ENCODE data around the gene CASTOR1.
"Not testable (repeated sequence)": the region's sequence is repeated elsewhere in the genome, so short reads cannot be mapped to it uniquely, and the experiment has no call there.

Gene CASTOR1

GRCh38 chr22:30289141-30289979 is at the start of gene CASTOR1:
TSS of gene CASTOR1 (minus strand) at chr22:30289505. CDS start at chr22:30289497, 8 bp downstream.
- peaks cover 10% of the 10 kb centered on the region for H3K4me1 ChIP-seq (ENCODE audit: control insufficient read depth, insufficient read depth, low read length)
- H3K27me3 ChIP-seq (ENCODE audit: control insufficient read depth, insufficient read depth, low read length), result peaks cover 2% of the 10 kb centered on the region
- peak within 1 kb of the TSS; percentile 54 for H3K9ac ChIP-seq (ENCODE audit: low read depth, low read length)
- H3K9me3 ChIP-seq (ENCODE audit: control insufficient read depth, insufficient read depth, low read length), result no peaks in the 10 kb centered on the region
- H3K4me3 ChIP-seq (ENCODE audit: low read depth, low read length), result peak within 1 kb of the TSS; percentile 83
- H3K36me3 ChIP-seq (ENCODE audit: control insufficient read depth, insufficient read depth, low read length), result peaks cover 23% of the 10 kb centered on the region

- no peak overlapping the region for H3K9ac ChIP-seq (ENCODE audit: low read depth, low read length)
- no peaks in the 10 kb centered on the region for H3K4me1 ChIP-seq (ENCODE audit: control insufficient read depth, insufficient read depth, low read length)
- no peaks in the 10 kb centered on the region for H3K27me3 ChIP-seq (ENCODE audit: control insufficient read depth, insufficient read depth, low read length)
- peaks cover 89% of the 10 kb centered on the region for H3K36me3 ChIP-seq (ENCODE audit: control insufficient read depth, insufficient read depth, low read length)
- no peaks in the 10 kb centered on the region for H3K9me3 ChIP-seq (ENCODE audit: control insufficient read depth, insufficient read depth, low read length)
- no peak overlapping the region for H3K4me3 ChIP-seq (ENCODE audit: low read depth, low read length)
Measured at GRCh38 chr22:30338802-30339201, 49.5 kb upstream of the CASTOR1 start.

GRCh38 chr22:30338341-30338740 is 49.0 kb upstream of the CASTOR1 start:
- not testable (repeated sequence) for H3K9me3 ChIP-seq (ENCODE audit: control insufficient read depth, insufficient read depth, low read length); H3K27me3 ChIP-seq (ENCODE audit: control insufficient read depth, insufficient read depth, low read length); H3K9ac ChIP-seq (ENCODE audit: low read depth, low read length); H3K4me1 ChIP-seq (ENCODE audit: control insufficient read depth, insufficient read depth, low read length); H3K4me3 ChIP-seq (ENCODE audit: low read depth, low read length)
- H3K36me3 ChIP-seq (ENCODE audit: control insufficient read depth, insufficient read depth, low read length), result peaks cover 90% of the 10 kb centered on the region

GRCh38 chr22:30337461-30337778 is 48.1 kb upstream of the CASTOR1 start:
- no peak overlapping the region for H3K4me3 ChIP-seq (ENCODE audit: low read depth, low read length)
- no peaks in the 10 kb centered on the region for H3K27me3 ChIP-seq (ENCODE audit: control insufficient read depth, insufficient read depth, low read length)
- H3K9me3 ChIP-seq (ENCODE audit: control insufficient read depth, insufficient read depth, low read length), result no peaks in the 10 kb centered on the region
- no peak overlapping the region for H3K9ac ChIP-seq (ENCODE audit: low read depth, low read length)
- peaks cover 92% of the 10 kb centered on the region for H3K36me3 ChIP-seq (ENCODE audit: control insufficient read depth, insufficient read depth, low read length)
- no peaks in the 10 kb centered on the region for H3K4me1 ChIP-seq (ENCODE audit: control insufficient read depth, insufficient read depth, low read length)

GRCh38 chr22:30336752-30337460 is 47.6 kb upstream of the CASTOR1 start:
- Histone ChIP-seq H3K9ac (ENCODE audit: low read depth, low read length) (no peak overlapping the region), H3K4me3 (ENCODE audit: low read depth, low read length) (no peak overlapping the region), H3K4me1 (ENCODE audit: control insufficient read depth, insufficient read depth, low read length) (no peaks in the 10 kb centered on the region), H3K9me3 (ENCODE audit: control insufficient read depth, insufficient read depth, low read length) (no peaks in the 10 kb centered on the region), H3K36me3 (ENCODE audit: control insufficient read depth, insufficient read depth, low read length) (peaks cover 89% of the 10 kb centered on the region), H3K27me3 (ENCODE audit: control insufficient read depth, insufficient read depth, low read length) (no peaks in the 10 kb centered on the region)

- Histone ChIP-seq H3K4me1 (ENCODE audit: control insufficient read depth, insufficient read depth, low read length) (no peaks in the 10 kb centered on the region), H3K27me3 (ENCODE audit: control insufficient read depth, insufficient read depth, low read length) (no peaks in the 10 kb centered on the region), H3K9ac (ENCODE audit: low read depth, low read length) (no peak overlapping the region), H3K36me3 (ENCODE audit: control insufficient read depth, insufficient read depth, low read length) (peaks cover 77% of the 10 kb centered on the region), H3K4me3 (ENCODE audit: low read depth, low read length) (no peak overlapping the region), H3K9me3 (ENCODE audit: control insufficient read depth, insufficient read depth, low read length) (no peaks in the 10 kb centered on the region)
Measured at GRCh38 chr22:30335236-30335635, 45.9 kb upstream of the CASTOR1 start.

- no peaks in the 10 kb centered on the region for H3K27me3 ChIP-seq (ENCODE audit: control insufficient read depth, insufficient read depth, low read length)
- no peaks in the 10 kb centered on the region for H3K9me3 ChIP-seq (ENCODE audit: control insufficient read depth, insufficient read depth, low read length)
- H3K9ac ChIP-seq (ENCODE audit: low read depth, low read length), result no peak overlapping the region
- no peaks in the 10 kb centered on the region for H3K4me1 ChIP-seq (ENCODE audit: control insufficient read depth, insufficient read depth, low read length)
- peaks cover 71% of the 10 kb centered on the region for H3K36me3 ChIP-seq (ENCODE audit: control insufficient read depth, insufficient read depth, low read length)
- H3K4me3 ChIP-seq (ENCODE audit: low read depth, low read length), result no peak overlapping the region
Measured at GRCh38 chr22:30334646-30335045, 45.3 kb upstream of the CASTOR1 start.

- Histone ChIP-seq H3K9me3 (ENCODE audit: control insufficient read depth, insufficient read depth, low read length) (no peaks in the 10 kb centered on the region), H3K9ac (ENCODE audit: low read depth, low read length) (no peak overlapping the region), H3K4me1 (ENCODE audit: control insufficient read depth, insufficient read depth, low read length) (no peaks in the 10 kb centered on the region), H3K4me3 (ENCODE audit: low read depth, low read length) (no peak overlapping the region), H3K27me3 (ENCODE audit: control insufficient read depth, insufficient read depth, low read length) (no peaks in the 10 kb centered on the region), H3K36me3 (ENCODE audit: control insufficient read depth, insufficient read depth, low read length) (peaks cover 65% of the 10 kb centered on the region)
Measured at GRCh38 chr22:30333707-30334087, 44.4 kb upstream of the CASTOR1 start.

GRCh38 chr22:30332994-30333706 is 43.8 kb upstream of the CASTOR1 start:
- Histone ChIP-seq H3K9ac (ENCODE audit: low read depth, low read length) (no peak overlapping the region), H3K4me3 (ENCODE audit: low read depth, low read length) (no peak overlapping the region), H3K36me3 (ENCODE audit: control insufficient read depth, insufficient read depth, low read length) (peaks cover 61% of the 10 kb centered on the region), H3K9me3 (ENCODE audit: control insufficient read depth, insufficient read depth, low read length) (no peaks in the 10 kb centered on the region), H3K4me1 (ENCODE audit: control insufficient read depth, insufficient read depth, low read length) (peaks cover under 1% of the 10 kb centered on the region), H3K27me3 (ENCODE audit: control insufficient read depth, insufficient read depth, low read length) (no peaks in the 10 kb centered on the region)

GRCh38 chr22:30332551-30332950 is 43.2 kb upstream of the CASTOR1 start:
- H3K4me1 ChIP-seq (ENCODE audit: control insufficient read depth, insufficient read depth, low read length), result peaks cover 5% of the 10 kb centered on the region
- no peak overlapping the region for H3K4me3 ChIP-seq (ENCODE audit: low read depth, low read length)
- H3K9ac ChIP-seq (ENCODE audit: low read depth, low read length), result no peak overlapping the region
- peaks cover 56% of the 10 kb centered on the region for H3K36me3 ChIP-seq (ENCODE audit: control insufficient read depth, insufficient read depth, low read length)
- no peaks in the 10 kb centered on the region for H3K9me3 ChIP-seq (ENCODE audit: control insufficient read depth, insufficient read depth, low read length)
- H3K27me3 ChIP-seq (ENCODE audit: control insufficient read depth, insufficient read depth, low read length), result no peaks in the 10 kb centered on the region

- H3K9me3 ChIP-seq (ENCODE audit: control insufficient read depth, insufficient read depth, low read length), result no peaks in the 10 kb centered on the region
- no peak overlapping the region for H3K9ac ChIP-seq (ENCODE audit: low read depth, low read length)
- H3K27me3 ChIP-seq (ENCODE audit: control insufficient read depth, insufficient read depth, low read length), result no peaks in the 10 kb centered on the region
- no peak overlapping the region for H3K4me3 ChIP-seq (ENCODE audit: low read depth, low read length)
- H3K36me3 ChIP-seq (ENCODE audit: control insufficient read depth, insufficient read depth, low read length), result peaks cover 17% of the 10 kb centered on the region
- H3K4me1 ChIP-seq (ENCODE audit: control insufficient read depth, insufficient read depth, low read length), result peaks cover 10% of the 10 kb centered on the region
Measured at GRCh38 chr22:30328466-30329049, 39.3 kb upstream of the CASTOR1 start.
